NCI-H2107 treated with DMSO at 0.1 percent for 48 hours (cell line): ENCODE data around the gene HDAC4.

Experiments used
- DNase-seq: peaks from one replicate; lab custom pipeline; 2025; ENCODE audit not compliant: unreplicated experiment; lab: John Stamatoyannopoulos, UW

HDAC4 gene

DNA sequence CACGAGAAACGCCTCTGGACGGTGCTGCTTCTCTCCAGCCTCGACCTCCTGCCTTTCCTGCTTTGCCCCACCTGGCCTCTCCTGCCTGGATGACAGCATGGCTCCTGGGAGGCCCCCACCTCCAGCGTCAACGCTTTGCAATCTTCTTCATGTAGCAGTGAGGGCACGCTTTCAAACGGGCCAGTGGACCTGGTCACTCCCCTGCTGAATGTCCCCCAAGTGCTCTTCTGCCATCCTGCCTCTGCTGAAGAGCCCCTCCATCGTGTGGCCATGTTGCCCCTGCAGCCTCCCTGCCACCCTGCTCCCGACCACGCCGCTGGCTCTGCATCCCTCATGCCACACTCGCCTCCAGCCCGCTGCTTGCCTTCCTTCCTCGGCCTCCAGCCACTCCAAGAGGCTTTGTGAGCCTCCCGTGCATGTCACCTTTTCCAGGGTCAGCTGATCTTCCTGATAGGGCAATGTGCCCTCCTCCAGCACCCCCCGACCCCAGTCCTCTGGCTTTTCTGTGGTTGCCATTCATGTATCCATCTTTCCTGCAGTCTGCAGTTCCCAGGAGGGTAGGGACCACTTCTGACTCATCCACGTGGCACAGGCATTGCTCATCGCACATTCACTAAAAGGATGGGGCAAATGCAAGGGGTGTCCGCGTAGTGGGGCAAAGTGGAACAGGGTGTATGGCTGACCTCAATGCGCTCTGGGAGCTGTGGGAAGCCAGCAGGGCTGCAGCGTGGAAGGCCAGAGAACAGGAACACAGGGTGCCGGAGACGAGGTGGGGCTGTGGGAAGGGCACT is 284.2 kb downstream of the HDAC4 start:
- DNase-seq, result no peak

DNA sequence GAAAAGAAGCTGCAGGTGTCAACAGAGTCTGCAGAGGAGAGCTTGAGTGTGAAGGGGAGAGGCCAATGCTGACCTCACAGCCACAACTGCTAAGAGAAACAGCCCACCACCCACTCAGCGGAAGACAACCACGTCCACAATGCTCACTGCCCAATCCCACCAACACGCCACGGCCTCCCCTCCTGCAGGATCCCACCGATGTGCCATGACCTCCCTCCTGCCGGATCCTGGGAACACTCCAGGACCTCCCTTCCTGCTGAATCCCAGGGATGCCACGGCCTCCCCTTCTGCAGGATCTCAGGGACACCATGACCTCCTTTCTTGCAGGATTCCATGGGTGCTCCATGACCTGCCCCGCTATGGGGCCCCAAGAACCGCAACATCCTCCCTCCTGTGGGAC is 285.2 kb downstream of the HDAC4 start:
- DNase-seq, result no peak

DNA sequence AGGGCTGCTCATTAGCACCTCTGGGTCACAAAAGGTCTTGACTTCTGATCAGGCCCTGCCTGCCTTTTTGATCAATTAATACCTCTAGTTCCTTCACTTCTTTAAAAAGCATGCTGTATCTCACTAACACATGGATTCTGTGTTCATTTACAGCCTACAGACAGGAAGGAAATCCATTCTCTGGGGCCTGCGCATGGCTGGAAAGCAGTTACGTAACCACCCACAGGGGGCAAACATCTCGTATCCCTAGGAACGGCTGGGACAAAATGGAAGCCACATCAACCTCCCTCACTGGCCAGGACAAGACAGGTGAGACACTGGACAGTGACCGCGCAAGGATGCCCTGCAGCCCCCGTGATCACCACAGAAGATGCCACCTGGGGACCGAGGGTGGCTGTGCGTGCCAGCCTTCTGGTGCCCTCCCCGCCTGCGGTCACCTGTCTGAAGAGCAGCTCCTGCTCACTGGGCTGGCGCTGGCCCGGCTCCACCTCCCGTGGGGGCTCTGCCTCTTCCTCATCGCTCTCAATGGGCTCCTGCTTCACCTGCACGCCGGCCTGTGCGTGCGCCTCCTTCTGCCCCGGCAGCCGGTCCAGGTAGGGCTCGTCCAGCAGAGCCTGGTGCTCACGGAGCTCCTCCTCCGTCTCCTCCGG is 286.1 kb downstream of the HDAC4 start:
- no peak for DNase-seq

DNA sequence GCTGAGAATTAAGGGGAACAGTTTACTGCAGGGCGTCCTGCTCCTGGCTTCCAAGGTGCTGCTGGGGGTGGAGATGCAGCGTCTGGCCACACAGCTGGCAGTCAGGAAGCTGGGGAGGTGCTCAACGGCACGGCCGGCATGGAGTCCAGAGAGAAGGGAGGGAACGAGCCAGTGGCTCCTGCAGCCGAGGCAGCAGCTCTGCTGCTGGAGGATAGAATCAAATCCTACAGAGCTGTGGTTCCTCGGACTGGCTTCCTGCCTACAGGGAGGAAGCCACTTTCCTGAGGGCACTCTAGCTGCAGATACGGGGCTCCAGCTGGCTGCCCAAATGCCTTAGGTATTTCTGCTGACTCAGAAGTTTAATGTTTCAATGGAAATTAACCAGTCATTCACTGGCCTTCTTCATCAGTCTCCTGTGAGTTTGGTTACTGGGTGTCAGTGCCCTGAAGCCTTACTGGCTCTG is 286.7 kb downstream of the HDAC4 start:
- DNase-seq, result no peak

DNA sequence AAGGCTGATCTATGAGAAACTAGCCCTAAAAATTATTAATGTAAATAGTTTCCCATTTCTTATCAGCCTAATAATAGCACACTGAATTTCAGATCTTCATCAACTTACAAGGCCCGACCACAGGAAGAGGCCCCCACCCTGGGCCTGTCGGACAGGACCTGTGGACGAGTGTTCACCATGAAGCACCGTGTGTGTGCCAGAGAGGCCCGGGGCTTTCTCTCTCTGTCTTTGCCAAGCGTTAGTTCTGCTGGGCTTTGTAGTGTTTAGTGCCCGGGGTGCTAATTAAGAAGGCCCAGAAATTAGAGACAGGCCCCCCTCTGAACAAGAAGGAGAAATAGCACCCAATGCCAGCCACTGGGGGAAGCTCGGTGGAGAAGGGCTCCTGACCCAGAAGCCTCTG is 287.2 kb downstream of the HDAC4 start:
- DNase-seq, result no peak

DNA sequence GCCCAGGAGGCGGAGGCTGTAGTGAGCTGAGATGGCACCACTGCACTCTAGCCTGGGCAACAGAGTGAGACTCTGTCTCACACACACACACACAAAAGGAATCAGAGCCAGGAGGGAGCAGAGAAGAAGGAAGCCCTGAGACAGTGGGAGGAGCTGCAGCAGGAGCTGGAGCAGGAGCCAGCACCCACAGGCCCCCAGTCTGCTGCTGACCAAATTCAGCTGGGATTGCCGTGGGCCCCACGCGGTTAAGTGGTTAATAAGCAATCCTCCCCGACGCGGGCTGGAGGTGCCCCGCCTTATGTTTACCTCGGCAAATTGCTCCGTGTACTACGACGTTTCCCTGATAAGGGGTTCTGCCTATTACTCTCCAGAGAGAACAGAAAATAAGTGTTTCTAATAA is 287.6 kb downstream of the HDAC4 start:
- no peak for DNase-seq

DNA sequence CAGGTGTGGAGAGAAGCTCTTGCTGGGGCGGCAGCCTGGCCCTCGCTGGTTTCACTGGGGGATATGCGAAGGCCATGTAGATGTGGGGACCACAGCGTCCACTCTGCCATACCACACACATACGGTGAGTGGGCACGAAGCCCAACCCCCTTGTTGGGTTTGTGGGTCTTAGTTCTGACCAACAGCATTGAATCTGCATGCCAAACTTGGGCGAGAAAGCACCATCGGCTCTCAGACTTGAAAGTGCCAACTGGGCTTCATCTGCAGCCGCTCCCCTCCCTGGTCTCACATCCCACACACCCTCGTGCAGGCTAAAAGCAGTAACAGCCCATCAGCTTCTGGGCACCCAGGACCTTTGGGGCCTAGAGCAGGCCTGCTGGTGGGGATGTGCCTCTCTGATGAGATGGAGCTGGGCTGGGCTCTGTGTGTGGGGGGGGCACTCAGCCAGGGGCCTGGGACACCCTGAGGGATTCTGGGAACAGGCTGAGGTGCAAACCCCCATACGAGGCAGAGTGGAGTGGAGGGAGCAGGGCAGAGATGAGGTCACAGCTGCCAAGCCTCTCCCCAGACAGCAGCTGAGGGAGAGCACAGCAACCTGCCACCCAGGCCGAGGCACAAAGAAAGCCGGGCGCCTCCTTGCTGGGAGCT is 288.6 kb downstream of the HDAC4 start:
- DNase-seq, result no peak

DNA sequence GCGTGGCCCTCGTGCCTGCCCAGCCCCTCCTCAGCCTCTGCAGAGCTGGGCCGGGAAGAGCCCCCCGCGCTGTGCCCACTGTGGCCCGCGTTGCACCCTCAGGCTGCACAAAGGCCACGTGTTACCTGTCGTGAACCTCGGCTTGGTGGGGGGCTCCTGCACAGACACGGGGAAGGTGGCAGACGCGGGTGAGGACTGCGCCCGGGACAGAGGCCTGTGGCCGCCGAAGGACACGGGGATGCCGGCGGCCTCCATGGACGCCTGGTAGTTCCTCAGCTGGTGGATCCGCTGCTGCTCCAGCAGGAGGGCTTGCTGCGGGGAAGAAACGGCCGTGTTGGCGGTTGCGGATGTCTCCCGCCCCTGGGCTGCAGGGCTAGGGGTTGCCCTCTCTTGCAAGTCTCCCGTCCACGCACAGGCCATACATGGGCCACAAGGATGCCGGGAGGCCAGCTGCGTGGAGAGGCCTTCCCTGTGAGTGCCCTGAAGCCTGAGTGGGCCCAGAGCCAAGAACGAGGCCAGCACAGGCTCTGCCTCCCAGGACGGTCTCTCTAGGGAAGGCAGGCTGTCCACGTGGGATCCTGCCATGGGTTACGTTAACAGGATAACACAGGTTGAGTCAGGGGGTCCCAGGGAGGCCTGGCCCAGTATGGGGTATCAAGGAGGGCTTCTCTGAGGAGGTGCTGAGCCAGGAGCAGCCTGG is 289.3 kb downstream of the HDAC4 start:
- DNase-seq, result no peak

DNA sequence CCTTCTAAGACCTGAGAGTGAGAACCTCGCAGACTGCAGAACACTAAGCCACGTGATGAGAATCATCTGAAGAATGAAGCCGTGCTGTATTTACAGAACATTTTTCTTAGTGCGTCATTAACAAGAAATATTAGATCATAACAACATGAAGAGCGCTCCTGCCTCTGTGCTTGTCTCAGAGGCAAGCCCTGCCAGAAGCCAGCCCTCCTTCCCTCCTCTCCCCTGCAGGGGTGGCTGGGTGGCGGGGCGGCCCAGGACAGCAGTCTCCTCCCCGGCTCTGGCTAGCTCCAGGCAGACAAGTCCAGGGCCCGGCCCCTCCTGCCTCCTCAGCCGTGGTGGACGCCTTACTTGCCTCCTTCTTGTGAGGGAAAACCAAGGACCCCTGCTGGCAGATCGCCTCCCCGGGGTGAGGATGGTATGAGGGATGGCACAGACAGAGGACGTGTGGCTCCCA is 290.2 kb downstream of the HDAC4 start:
- DNase-seq, result no peak

DNA sequence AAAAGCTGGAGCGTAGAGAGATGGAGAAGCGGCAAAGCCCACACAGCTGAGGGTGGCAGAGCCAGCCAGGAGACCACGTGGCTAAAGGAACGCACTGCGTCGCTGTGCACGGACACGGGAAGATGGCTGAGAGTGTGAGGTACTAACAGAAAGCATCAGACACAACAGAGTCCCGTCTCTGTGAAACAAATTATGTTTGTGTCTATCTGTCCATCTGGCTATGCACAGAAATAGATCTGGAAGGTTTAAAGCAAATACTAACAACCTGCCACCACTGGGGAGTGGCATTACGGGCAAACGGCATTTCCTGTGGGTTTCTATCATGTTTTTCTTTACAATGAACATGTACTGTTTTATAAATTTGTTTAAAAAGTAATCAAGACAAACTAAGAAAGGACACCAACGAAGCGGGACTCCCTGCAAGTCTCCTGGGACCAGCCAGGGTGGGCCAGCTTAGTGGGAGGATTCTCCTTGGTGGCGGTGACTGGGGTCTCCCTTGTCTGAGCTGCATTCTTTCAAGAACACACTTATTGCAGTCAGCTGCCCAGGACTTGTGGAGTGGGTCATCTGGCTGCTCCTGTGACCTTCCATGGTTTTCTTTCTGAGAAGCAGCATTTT is 290.8 kb downstream of the HDAC4 start:
- DNase-seq, result no peak

DNA sequence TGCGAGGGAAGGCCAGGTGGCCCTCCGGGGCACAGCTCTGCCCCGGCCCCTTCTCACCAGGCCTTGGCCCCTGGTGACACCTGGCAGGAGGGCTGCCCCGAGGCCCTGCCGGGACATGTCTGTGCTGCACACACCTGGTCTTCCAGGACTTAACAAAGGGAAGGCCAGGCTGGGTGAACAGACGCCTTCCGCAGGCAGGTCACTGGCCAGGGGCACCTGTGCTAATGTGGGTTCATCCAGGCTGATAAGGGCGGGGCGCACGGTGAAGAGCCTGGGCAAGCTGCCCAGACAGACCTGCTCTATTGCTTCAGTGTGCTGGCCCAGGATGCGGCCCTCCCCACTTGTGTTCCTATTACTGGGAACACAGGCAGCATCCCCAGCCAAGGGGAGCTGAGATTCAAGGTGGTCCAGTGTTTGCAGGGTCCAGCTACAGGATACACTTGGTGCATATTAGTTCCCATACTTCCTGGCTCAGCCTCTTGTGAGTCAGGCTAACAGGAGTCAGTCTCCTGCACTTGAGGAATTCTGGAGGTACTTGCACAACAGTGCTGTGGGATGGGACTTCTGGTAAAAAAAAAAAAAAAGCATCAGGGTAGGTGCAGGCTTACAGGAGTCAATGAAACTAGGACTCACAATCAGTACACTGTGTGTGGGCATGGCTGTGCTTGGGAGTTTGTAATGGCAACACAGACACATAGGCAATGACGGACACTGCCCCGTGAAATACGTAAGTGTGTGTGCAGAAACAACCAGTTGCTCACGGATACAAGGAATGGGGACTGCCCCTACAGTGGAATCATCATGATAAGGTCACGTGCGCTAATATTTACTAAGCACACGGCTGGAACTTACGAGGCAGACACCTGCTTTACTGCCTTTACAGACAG is 291.5 kb downstream of the HDAC4 start:
- no peak for DNase-seq

DNA sequence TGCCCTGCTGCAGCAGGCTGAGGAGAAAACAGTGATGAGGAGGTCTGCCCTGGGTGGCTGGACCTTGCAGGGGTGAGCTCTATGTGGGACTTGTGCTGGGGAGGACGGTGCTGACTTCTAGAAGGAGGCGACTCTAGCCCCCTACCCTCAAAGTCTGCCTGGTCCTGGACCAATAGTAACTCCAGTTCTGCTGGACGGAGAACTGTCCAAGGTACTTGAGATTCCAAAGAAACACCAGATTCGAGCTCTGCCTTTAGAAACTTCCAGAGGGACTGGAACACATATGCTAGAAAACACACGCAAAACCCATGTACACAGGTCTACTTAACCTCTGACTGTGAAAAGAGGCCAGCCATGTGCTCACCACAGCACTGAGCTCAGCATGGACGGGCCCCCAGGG is 292.4 kb downstream of the HDAC4 start:
- DNase-seq, result no peak

DNA sequence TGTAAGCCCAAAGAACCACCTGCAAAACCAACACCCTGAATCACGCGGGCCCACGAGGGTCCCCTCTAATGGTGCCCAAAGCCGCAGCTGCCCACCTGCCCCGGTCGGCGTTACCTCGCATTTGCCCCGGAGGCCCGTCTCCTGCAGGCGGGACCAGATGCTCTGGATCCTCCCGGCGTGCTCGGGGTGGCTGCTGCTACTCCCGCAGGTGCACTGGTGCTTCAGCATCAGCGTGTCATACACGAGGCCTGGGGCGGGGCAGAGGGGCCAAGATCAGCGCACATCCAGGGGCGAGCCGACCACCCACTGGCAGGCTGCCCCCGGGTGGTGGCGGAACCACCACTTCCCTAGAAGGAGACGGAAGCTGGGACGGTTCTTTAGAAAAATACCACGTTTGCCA is 292.9 kb downstream of the HDAC4 start:
- DNase-seq, result no peak

DNA sequence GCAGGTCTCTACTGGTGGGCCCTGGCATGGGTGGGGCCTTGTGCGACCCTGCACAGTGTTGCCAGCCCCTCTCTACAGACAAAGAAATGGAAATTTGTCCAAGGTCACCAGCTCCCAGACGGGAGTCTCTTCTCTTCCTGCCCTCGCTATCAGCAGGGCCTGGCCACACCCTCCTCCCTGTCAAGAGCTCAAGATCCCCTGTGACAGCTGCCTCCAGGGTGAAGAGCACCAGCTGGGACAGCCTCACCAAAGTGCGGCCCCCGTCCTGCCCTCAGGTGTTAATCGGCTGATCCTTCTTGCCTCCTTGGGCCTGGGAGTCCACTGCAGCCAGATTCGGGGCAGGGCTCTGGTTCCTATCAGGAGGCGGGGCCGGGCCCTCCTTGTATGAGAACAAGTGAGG is 293.9 kb downstream of the HDAC4 start:
- DNase-seq, result no peak

DNA sequence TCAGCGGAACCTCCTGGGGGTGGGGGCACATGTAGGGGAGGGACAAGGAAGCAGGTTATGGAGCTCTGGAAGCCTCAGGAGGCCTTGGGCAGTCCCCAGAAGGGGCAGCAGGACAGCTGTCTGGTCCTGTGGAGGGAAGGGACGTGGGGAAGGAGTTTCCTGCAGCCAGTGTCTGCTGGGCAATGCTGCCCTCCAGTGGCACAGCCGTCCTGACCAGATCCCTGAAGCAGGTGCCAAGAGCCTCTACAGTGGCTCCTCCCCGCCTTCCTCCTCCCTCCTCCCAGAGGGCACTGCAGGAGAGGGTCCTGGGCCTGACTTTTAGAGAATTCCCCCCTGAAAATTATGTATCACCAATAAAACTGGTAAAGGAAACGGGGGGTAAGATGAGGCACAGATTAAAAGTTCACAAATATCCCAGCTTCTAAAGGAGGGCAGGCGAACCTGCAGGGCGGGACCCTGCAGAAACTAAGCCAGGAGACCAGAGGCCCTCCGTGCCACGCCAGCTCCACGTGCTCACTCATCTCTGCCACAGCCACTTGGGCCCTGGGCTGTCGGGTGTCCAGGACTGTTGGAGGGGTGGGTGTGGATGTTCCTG is 294.4 kb downstream of the HDAC4 start:
- peak; percentile 53 for DNase-seq

DNA sequence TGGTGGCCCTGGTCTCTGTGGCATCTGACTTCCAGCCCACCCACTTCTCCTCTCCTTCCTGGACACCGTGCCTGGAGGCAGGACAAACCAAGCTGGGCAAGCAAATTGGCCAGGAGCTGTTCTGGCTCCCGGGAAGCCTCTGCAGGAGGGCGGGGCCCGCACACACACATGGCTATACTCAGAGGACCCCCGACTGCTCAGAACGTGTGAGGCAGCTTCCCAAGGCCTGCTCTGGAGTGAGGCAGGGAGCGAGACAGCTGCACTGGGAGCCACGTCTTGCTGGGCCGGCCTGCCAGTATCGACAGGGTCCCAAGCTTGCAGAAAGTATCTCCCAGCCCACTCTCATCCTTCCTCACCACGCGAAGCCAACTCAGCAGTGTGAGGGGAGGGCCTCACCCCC is 295.6 kb downstream of the HDAC4 start:
- DNase-seq, result no peak

DNA sequence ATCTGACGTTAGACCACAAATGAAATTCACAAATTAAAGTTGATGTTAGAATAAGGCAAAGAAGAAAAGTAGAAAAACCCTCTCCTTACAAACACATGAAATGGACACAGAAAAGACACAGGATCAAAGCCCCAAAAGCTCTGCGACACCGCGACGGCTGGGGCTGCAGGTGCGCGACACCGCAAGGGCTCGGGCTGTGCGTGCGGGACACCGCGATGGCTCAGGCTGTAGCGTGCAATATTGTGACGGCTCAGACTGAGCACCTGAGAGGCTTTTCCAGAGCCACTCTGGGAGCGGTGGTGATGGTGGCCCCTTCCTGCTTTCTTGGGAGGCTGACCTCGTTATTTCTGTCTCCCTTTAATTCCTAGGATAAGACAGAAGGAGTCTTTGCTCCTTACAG is 296.0 kb downstream of the HDAC4 start:
- no peak for DNase-seq

DNA sequence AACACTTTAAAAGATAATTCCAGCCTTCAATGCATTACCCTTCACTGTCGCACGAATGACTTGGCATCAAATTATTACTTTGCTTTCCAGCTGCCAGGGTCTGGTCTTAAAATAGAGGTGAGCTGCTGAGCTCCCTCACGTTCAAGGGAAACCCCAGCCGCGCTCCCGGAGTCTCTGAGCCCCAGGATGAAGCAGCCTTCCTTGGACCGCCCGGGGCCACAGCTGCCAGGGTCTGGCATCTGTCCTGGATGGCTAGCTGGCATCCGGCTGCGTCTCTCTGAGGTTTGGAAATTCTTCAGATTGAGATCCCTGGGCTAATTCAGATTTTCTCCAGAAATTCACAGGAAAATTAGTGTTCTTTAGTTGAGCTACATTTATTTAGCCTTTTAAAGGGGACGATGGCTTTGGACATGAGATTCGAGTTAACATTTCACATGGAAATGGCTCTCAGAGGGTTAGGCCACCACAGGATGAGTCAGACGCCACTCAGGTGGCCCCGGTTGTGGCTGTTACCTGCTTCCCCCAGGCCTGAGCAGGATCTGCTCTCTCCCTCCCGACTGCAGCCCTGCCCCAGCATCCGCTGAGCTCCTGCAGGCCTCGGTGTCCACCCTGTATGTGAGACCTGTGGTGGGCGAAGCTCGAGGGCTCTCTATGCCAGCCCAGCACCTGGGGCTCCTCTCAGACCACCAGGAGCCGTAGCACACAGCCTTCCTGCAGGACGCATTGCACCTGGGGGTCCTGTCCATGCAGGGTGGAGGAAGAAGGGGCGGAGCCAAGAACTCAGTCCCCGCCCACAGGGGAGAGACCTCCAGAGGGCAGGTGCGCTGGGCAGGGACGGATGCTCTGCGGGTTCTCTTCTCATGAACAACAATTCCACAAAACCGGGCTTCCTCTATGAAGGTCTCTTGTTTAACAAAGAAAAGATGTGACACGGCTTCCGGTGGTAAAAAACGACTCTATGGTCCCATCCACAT is 297.4 kb downstream of the HDAC4 start:
- no peak for DNase-seq

DNA sequence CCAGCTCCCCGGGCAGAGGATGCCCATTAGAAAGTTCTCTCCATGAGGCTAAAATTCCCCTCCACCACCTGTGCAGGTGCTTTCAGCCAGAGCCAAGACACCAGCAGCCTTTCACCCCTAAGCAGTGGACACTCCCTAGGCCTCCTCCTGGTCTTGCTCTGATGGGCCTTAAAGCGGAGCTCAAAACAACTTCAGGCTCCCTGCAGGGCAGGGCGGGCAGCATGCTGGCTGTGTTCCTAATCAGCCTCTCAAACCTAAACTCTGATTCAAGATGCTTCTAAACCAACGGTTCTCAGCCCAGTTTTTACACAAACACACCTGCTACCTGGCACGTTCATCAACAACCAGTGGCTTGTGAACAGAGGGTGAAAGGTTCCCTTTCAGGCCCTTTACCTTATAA is 298.6 kb downstream of the HDAC4 start:
- DNase-seq, result no peak
